HG03354 (cell line): Measurements from ENCODE around the gene SAMD1.
"Not testable (repeated sequence)": the region's sequence is repeated elsewhere in the genome, so short reads cannot be mapped to it uniquely, and the experiment has no call there.

Source experiments
- ATAC-seq: cut with Tn5 transposase; IDR thresholded peaks from one replicate; pipeline ENCODE4 v1.9.1; 2021; ENCODE audit warnings: mild to moderate bottlenecking; ENCODE audit not compliant: unreplicated experiment, poor library complexity, severe bottlenecking

Gene SAMD1

DNA sequence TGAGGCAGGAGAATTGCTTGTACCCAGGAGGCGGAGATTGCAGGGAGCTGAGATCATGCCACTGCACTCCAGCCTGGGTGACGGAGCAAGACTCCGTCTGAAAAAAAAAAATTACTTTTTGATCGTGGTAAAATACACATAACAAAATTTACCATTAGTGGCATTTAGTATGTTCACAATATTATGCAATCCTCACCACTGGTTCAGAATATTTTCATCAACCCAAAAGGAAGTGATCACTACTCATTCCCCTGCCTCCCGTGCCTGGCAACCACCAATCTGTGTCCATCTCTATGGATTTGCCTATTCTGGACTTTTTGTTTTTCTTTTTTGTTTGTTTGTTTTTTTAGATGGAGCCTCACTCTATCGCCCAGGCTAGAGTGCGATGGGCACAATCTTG is 27.4 kb downstream of the SAMD1 start:
- no peak for ATAC-seq

DNA sequence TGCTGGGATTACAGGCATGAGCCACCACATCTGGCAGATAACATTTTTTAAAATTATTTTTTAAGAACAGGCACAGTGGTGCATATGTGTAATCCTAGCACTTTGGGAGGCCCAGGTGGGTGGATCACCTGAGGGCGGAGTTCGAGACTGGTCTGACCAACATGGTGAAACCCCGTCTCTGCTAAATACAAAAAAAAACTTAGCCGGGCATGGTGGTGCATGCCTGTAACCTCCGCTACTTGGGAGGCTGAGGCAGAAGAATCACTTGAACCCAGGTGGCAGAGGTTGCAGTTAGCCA is 28.0 kb downstream of the SAMD1 start:
- no peak for ATAC-seq

DNA sequence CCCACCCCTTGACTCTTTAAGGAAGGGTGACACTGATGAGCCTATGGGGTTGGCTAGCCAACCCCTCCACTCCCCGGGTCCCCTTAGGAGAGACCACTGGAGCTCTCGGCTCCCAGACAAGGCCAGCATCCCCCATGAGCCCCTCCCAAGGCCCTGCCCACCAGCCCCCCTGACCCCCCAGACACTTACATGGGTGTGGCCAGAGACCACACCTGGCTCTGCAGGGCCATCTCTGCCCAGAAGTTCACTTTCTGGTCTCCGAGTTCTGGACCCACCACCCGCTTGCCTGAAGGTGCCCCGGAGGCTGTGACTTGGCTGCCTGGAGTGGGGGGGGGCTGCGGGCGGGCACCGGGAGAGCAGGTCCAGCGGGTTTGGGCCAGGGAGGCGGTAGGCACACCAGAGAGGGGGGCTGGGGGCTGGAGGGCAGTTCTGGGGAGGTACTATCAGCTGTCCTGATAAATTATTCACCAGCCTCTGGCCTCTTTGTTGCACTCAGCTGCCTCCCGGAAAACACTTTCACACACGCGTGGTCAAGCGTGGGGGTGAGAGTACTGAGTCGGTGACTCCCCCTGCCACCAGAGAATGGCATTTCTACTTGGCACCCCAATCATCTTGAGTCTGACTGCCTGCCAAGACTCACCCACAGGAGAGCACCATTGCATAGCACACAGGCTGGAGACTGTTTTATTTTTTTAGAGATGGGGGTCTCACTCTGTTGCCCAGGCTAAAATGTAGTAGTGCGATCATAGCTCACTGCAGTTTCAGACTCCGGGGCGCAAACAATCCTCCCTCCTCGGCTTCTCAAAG is 28.6 kb downstream of the SAMD1 start, which contains the start of gene PALM3:
PALM3 (minus strand) TSS at position 326 of the 807 bp plus-strand sequence; CDS start at position 230, 96 bp downstream.
- no peak for ATAC-seq

- ATAC-seq, result no peak
Observed at GRCh38 chr19:14061081-14061749, 29.3 kb downstream of the SAMD1 start.

DNA sequence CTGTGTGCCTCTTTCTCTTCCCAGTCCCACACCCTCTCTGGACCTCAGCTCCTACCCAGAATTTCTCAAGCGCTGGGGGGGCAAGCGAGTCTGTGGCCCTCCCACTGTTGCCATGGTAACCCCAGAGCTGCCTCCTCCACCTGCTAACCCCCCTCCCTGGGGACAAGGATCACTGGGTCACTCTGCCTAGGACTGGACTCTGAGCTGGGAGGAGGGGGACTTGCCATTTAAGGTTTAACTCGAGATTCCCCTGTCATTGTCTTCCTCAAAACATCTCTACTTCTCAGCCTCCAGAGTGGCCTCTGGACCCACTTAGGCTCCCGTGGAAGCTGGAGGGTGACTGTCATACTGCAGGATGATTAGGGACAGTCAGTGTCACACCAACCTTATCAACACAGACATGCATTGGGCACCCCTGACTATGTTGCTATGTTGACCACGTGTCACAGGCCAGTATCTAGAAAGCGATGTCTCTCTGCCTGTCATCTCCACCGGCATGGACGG is 30.8 kb downstream of the SAMD1 start:
- ATAC-seq, result no peak

DNA sequence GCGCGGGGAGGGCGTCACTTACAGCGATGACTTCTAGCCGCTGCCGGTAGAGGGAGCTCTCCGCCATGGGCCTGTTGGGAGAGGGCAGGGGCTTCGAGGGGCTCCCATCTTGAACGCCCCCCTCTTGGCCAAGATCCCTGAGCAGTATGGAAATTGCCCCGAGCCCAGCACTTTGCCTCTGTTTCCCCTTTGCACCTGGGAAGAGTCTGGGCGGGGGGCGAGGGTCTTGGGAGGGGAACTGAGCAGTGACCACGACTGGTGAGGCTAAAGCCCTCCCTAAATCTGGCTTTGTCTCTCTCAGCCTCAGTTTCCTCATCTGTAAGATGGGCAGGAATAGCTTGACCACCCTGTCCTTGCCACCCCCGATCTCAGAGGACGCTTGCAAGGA is 31.5 kb downstream of the SAMD1 start:
- ATAC-seq, result no peak

DNA sequence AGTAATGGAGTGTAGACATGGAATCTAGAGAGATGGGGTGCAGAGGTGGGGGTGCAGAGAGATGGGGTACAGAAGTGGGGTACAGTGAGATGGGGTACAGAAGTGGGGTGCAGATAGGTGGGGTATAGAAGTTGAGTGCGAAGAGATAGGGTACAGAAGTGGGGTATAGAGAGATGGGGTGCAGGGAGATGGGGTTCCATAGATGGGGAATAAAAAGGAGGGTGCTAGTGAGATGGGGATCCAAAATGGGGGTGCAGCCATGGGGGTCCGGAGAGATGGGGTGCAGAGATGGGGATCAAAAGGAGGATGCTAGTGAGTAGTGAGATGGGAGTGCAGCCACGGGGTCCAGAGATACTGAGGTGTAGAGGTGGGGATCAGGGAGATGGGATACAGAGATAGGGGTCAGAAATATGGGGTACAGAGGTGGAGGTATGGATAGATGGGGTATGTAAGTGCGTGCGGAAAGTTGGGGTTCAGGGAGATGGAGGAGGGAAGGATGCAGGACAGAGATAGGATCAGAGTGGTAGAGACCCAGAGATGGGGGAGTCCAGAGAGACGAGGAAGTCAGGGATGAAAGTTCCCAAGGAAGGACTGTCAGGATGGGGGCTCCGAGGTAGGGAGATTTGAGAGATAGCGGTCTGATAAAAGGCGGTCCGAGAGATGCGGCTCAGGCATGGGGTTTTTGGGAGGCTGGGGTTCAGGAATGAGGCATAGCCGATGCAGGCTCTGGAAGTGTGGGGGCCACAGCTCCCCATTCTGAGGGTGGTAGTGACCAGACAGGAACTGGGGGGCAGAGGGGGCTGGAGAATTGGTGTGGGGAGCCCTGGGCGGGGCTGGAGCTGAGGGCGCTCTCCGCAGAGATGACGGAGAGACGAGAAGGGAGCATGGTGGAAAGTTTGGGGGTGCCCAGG is 32.1 kb downstream of the SAMD1 start:
- ATAC-seq, result no peak

DNA sequence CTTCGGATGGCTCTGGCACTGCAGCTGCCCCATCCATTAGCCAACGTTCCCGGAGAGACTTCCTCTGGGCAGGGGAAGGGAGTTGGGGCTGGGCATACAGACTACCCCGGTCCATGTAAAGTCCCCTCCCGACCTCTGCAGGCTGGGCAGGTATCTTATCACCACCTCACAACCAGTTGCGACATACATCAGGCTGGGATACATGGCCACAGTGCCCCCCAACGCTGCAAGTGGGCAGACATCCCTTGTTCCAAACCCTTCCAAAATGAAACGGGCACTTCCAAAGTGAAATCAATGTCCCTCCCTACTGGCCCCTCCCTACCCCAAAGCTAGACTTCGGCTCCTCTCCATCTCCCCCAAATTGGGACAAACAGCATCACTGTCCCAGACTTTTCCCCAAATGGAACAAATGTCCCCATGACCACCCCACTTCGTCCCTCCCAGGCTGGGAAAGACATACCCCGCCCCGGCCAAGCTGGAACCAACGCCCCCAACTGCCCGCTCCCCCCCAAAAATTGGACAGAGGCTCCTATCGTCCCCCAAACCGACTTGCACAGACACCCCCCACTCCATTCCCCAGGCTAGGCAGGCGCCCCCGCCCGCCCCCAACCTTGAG is 33.7 kb downstream of the SAMD1 start:
- no peak for ATAC-seq

- ATAC-seq, result no peak
Observed at GRCh38 chr19:14056069-14056666, 34.4 kb downstream of the SAMD1 start.

DNA sequence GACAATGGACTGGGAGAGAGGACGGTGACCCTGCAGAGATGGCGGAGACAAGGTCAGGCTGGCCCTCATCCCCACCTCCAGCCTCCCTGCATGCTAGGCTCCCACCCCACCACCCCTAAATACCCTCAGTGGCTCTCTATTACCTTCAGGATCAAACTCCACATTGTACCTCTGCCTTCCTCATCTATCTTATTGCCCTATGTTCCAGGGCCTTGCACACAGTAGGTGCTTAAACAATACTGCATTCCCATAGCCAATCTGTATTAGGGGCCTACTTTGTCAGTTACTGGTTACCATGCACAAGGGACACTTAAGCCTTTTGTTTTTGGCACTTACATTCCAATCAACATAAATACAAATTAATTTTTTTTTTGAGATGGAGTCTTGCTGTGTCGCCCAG is 35.2 kb downstream of the SAMD1 start:
- ATAC-seq, result no peak

DNA sequence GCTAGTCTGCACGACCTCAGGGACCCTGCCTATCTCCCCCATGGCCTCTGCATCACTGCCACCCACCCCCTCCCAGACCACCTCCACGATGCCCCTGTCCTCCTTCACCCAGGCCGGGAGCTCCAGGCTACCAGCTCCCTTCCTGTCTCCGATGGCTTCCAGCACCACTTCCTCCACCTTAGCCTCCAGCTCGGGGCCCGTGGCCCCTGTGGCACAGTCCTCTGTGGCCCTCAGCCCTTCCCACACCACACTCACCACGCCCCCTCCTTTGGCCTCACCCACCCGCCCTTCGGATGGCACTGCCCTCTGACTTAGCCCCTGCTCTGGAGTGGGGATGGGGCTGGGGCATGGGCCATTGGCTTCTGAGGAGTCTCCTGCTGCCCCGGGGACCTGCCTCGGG is 35.8 kb downstream of the SAMD1 start:
- ATAC-seq, result no peak

GRCh38 chr19:14054099-14054498 is 36.5 kb downstream of the SAMD1 start:
- ATAC-seq, result no peak

GRCh38 chr19:14053500-14053899 is 37.1 kb downstream of the SAMD1 start:
- ATAC-seq, result no peak

DNA sequence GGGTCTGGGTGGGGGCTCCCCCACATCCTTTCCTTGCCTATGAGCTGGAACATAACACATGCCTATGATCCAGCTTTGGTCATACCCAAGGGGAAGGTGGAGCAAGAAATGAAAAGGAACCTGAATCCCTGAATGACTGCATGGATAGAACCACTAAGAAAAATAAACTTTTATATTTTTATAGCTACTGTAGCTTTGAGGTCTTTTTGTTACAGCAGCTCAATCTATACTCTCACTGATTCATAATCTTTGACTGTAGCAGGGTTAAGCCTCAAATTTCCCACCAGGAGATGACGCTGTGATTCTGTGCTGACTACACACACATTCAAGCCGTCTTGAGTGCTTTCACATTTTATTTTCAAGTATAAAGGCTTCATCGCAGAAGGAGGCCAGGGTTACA is 37.5 kb downstream of the SAMD1 start:
- ATAC-seq, result no peak

DNA sequence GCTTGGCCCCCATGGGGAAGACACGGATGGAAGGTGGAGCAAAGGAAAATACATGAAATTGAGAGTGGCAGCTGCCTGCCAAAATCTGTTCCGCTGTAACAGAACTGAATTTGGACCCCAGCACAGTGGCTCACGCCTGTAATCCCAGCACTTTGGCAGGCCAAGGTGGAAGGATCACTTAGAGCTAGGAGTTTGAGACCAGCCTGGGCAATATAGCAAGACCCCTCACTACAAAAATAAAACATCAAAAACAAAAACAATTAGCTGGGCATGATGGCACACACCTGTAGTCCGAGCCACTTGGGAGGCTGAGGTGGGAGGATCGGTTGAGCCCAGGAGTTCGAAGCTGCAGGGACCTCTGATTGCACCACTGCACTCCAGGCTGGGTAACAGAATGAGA is 38.1 kb downstream of the SAMD1 start:
- ATAC-seq, result no peak

DNA sequence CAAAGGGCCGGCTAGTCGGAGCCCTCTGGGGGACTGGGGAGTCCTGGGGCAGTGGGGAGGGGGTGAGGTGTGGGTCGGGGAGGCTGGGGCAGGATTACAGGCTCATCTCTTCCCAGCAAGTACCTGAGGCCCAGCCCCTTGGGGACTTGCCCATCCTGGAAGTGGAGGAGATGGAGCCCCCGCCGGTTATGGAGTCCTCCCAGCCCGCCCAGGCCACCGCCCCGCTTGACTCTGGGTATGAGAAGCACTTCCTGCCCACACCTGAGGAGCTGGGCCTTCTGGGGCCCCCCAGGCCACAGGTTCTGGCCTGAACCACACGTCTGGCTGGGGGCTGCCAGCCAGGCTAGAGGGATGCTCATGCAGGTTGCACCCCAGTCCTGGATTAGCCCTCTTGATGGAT is 38.6 kb downstream of the SAMD1 start:
- no peak for ATAC-seq

DNA sequence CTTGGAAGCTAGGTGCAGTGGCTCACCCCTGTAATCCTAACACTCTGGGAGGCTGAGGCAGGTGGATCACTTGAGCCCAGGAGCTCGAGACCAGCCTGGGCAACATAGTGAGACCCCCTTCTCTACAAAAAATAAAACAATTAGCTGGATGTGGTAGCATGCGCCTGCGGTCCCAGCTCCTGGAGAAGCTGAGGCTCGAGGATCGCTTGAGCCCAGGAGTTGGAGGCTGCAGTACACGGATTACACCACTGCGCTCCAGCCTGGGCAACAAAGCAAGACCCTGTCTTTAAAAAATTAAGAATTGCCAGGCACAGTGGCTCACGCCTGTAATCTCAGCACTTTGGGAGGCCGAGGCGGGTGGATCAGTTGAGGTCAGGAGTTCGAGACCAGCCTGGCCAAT is 39.6 kb downstream of the SAMD1 start:
- not testable (repeated sequence) for ATAC-seq

DNA sequence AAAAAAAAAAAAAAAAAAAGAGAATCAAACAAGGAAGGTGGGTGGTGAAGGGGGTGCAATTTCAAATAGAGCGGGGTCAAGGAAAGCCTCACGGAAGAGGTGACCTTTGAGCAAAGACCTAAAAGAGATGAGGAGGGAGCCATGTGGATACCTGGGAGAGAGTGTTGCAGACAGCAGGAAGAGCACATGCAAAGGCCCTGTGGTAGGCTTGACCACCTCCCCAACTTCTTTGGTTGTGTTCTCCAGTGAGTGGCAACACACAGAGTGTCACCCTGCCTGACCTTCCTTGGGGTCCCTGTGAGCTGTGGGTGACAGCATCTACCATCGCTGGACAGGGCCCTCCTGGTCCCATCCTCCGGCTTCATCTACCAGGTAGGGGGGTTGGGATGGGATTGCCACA is 40.0 kb downstream of the SAMD1 start:
- ATAC-seq, result no peak

GRCh38 chr19:14048443-14049153 is 42.0 kb downstream of the SAMD1 start:
- no peak for ATAC-seq
